Right lobe of liver (tissue), 4 donors: ENCODE measurements around the gene LSS.

Experiments used
- POLR2A ChIP-seq: fragments of 450-650 bp; IDR thresholded peaks from one replicate; pipeline ENCODE4 v1.6.1; 2017; ENCODE audit warnings: antibody characterized with exemption, mild to moderate bottlenecking
- TF ChIP-seq, protein P1 (sequence below), 4 donors: fragments of 200-600 bp in 3 of 4; fragments of 450-650 bp in 1 of 4; IDR thresholded peaks; one replicate each; pipeline versions ENCODE4 v1.5.1 to v1.8.0; 2016 to 2022; ENCODE audit warnings: antibody characterized with exemption in 4 of 4, mild to moderate bottlenecking in 2 of 4
- donor health status: DM: no; HTN: no; CAD: no.
- donor health status: DM: no; HTN: no; CAD: no.
- donor health status: DM: no; HTN: yes; CAD: no.

DNA sequence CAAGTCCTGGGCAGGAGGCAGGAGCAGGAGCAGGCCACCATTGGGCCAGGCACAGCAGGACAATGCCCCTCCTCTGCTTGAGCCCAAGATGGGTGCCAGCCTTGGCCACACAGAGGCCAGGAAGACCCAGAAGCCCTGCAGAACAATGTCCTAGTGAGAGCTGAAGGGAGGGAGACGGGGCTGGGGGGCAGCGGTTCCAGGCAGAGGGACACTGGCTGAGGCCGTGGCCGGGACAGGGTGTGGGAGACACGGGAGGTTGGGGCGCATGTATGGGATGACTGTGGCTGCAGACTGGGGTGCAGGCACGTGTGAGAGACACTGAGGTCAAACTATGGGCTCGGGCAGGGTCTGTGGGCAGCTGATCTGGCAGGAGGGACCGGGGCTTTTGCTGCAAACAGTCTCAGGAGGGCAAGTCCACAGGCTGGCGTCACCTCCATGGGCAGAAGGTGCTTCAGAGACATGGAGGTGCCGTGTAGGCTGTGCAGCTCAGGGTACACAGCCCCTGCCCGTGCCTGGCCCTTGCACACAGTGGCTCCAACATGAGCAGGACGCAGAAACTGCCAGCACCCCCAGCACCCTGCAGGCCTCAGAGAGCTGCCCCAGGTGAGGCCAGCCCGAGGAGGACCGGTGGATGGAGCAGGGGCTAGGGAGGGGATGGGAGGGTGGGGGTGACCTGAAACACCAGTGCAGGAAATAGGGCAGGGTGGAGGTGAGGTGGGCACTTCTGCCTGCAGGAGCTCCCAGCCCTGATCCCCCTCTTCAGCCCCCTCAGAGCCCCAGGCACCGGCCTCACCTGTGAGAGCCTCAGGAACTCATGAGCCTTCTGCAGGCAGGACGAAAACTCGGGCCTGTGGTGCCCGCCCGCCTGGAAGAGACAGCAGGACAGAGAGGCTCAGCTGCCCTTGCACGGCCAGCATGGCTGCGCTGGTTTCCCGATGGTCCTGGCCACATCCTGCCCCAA, 19.5 kb downstream of the LSS start:
- TF ChIP-seq, protein P1, sequence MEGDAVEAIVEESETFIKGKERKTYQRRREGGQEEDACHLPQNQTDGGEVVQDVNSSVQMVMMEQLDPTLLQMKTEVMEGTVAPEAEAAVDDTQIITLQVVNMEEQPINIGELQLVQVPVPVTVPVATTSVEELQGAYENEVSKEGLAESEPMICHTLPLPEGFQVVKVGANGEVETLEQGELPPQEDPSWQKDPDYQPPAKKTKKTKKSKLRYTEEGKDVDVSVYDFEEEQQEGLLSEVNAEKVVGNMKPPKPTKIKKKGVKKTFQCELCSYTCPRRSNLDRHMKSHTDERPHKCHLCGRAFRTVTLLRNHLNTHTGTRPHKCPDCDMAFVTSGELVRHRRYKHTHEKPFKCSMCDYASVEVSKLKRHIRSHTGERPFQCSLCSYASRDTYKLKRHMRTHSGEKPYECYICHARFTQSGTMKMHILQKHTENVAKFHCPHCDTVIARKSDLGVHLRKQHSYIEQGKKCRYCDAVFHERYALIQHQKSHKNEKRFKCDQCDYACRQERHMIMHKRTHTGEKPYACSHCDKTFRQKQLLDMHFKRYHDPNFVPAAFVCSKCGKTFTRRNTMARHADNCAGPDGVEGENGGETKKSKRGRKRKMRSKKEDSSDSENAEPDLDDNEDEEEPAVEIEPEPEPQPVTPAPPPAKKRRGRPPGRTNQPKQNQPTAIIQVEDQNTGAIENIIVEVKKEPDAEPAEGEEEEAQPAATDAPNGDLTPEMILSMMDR (IDR thresholded peaks at IDR 0.05): no peak
- TF ChIP-seq POLR2A: no peak
